Stimulated activated CD8-positive, alpha-beta memory T cell treated with anti-CD3 and anti-CD28 coated beads, Interleukin-4, amount 100 ng/mL, for 24 hours (primary cell): ENCODE data around the gene C3orf18.

Experiments used
- DNase-seq: peaks from one replicate; pipeline ENCODE4 v3.0.0-alpha.2; 2020; ENCODE audit warnings: low read depth

C3orf18 gene

DNA sequence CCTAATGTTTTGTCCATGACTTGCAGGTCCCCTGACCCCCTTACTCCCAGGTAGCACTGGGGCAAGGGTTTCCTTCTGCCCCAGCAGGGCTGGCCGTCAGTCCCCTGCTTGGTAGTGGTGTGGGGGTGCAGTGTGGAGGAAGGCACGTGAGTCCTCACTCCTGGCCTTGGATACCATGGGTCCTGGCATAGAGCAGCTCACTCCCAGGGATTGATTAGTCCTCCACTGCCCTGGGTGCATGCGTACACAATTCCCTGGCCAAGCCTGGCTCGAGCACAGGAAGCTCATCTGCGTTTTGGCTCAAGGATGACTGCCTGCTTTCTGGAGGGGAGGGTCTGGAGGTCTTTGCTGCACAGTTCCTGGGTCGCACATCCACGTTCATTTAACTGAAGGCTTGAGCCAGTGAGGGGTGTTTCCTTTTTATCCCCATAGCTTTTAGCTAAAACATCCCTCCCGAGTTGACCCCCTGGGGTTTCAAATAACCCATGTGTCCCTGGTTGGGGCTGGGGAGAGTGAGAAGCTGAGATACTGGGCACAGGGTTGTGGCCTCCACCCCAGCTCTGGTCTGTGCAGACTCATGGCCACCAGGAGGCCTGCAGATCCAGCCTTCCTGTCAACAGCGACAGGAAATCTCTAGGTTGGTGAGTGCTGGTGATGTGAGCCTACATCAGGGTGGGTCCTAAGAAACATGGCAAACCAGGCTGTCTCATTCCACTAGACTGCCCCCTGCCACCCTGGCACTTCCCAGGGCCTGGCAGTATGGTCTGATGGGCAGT, 13.3 kb upstream of the C3orf18 start:
- no peak for DNase-seq

DNA sequence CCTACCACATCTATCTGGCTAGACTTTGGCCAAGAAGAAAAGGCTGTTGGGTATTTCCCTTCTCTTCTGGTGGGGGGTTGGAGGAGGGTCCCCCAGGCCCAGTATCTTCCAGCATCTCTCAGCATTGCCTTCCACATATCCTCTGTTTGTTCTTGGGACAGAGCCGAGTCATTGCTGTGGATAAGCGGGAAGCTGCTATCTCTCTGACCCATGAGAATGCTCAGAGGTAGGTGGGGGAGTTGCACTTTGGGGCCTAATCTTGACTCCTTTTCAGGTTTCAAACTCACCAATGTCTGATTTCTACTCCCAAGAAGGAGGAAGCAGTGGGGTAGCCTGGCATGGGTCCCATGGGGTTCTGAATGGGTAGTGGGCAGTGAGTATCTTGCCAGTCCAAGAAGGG, 9.8 kb upstream of the C3orf18 start:
- no peak for DNase-seq

DNA sequence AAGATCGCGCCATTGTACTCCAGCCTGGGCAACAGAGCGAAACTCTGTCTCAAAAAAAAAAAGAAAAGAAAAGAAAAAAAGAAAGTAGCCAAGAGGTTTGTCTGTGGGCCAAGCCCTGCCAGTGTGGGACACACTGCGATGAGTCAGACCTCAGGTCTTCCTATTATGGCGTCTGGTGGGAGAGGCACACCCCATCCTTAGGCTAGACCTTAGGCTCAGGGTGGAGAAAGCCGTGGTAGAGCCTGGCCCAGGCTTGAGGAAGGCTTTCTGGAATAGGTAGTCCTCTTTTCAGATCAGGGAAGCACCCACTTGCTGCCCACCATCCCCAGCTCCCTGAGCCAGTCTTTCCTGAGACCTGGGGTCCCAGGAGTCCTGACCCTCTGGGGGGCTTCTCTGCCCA, 7.8 kb upstream of the C3orf18 start:
- DNase-seq: no peak

DNA sequence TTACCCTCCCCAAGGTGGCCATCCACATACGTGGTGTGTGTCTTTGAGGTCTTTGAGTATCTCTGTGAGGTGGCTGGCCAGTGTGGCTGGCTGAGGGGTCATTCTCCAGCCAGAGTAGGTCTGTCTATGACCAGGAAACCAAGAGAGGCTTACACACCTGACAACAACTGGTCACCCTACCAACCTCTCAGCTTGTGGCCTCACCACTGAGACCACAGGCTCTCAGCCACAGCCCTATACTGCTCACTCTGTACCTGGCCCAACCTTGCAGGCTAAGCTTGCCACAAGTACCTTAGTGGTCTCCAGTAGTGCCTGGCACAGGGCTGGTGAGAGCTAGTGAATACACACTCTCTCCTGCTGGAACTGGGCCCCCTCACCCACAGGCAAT, 6.9 kb upstream of the C3orf18 start:
- DNase-seq: no peak

- peak; percentile 66 for DNase-seq
These were observed 6.3 kb upstream of the C3orf18 start for GRCh38 chr3:50573566-50574443.

- peak; percentile 44 for DNase-seq
These were observed 5.3 kb upstream of the C3orf18 start for GRCh38 chr3:50572801-50573371.

DNA sequence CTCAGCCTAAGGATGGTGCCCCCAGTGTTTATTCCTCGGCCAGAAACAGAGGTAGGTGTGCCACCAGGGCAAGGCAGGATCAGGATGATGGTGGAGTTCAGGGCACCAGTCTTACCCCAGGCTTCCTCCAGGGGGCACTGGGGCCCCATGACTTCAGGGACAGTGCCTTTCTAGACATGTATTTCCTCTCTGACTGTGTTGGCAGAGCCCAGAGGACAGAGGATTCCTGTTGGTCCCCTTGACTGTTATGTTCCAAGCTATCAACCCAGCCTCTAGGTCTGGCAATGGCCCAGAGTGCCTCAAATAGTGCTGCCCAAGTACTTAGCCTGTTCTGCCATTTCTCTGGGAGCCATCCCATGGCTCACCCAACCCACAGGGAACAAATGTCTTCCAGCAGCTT, 4.6 kb upstream of the C3orf18 start:
- peak; percentile 71 for DNase-seq

DNA sequence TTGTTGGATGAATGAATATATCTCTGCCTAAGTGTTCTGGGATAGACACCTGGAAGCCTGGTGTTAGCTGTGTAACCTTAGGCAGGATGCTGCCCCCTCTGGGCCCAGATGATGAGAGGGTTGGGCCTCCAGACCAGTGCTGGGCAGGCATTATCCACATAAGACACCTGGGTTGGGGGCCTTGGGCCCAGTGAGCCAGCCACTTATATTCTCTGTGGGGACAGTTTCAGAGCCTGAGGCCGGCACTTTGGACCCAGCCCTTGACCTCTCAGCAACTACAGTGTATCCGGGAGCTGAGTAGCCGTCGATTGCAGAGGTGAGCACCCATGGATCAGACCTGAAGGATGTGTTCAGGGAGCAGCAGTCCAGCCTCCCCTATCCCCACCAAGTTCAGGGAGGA, 3.9 kb upstream of the C3orf18 start:
- DNase-seq: no peak

DNA sequence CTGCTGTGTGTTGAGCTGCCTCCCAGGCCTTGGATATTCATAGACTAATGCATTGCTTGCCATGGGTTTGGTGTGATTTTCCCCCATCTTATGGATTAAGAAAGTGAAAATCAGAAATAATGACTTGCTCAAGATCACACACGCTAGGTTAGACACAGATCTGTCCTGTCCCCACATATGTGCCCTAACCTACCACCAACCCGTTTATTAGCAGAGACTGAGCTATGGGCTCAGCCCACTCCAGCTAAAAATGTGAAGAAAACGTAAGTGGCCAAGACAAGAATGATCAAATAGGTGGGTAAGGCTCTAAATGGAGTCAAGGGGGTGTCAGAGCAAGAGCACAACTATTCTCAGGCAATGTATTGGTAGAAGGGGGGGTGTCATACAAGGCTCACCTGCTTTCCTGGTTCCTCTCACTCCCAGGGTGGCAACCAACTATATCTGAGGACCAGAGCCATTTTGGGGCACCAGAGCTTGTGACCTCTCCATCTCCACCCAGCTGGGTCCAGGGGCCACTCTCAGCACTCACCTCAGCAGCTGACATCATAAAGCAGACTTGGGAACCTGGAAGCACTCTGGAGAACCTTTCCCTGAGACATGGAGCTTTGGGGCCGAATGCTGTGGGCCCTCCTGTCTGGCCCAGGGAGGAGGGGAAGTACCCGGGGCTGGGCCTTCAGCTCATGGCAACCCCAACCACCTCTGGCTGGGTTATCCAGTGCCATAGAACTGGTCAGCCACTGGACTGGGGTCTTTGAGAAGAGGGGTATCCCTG, 3.1 kb upstream of the C3orf18 start:
- no peak for DNase-seq

- DNase-seq: peak; percentile 93
These were observed 1.6 kb upstream of the C3orf18 start, which contains the start of gene HEMK1 for GRCh38 chr3:50568947-50569749. HEMK1 (plus strand) TSS chr3:50569522; CDS start chr3:50571105, 1,583 bp downstream.

- DNase-seq: no peak
These were observed 549 bp downstream of the C3orf18 start for GRCh38 chr3:50567011-50567385.

GRCh38 chr3:50564321-50564720, 3.2 kb downstream of the C3orf18 start:
- no peak for DNase-seq

DNA sequence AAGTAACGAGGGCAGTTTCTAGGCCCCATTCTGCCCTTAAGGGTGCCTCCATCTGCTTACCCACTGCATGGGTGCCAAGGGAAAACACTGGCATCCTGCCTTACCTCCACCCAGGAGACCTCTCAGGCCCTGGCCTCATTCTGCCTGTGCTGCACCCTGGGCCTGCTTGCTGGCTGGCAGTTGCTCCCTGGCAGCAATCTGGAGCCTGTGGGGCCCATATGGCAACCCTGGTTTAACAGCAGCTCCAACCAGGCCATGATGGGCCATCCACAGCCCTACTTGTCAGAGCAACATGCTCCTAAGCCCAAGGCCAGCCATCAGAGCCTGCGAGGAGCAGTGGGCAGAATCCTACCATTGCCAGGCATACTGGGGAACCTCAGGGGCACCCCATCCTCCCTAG, 3.7 kb downstream of the C3orf18 start:
- no peak for DNase-seq

- no peak for DNase-seq
These were observed 4.7 kb downstream of the C3orf18 start for GRCh38 chr3:50562861-50563260.

- DNase-seq: no peak
These were observed 7.8 kb downstream of the C3orf18 start for GRCh38 chr3:50559702-50560101.

GRCh38 chr3:50557915-50558314, 9.6 kb downstream of the C3orf18 start:
- no peak for DNase-seq

GRCh38 chr3:50557106-50557505, 10.4 kb downstream of the C3orf18 start:
- DNase-seq: no peak

DNA sequence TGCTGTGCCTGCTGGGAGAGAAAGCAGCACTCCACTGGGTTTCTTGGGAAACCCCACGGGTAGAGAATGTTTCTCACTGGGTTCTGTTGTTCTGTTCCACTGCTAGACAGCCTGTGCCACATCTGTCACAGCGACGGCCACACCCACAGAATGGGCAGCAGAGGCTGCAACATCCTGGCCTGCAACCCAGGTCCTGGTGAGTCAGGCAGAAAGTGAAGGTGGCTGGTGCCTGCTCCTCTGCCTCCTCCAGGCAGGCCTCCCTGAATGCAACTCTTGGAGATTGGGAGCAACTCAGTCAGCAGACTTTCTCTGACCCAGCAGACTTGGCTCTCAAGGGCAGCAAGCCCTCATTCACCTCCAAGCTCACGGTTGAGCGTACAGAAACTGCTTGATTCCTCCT, 13.0 kb downstream of the C3orf18 start:
- DNase-seq: no peak

- no peak for DNase-seq
These were observed 14.9 kb downstream of the C3orf18 start for GRCh38 chr3:50552598-50552997.

DNA sequence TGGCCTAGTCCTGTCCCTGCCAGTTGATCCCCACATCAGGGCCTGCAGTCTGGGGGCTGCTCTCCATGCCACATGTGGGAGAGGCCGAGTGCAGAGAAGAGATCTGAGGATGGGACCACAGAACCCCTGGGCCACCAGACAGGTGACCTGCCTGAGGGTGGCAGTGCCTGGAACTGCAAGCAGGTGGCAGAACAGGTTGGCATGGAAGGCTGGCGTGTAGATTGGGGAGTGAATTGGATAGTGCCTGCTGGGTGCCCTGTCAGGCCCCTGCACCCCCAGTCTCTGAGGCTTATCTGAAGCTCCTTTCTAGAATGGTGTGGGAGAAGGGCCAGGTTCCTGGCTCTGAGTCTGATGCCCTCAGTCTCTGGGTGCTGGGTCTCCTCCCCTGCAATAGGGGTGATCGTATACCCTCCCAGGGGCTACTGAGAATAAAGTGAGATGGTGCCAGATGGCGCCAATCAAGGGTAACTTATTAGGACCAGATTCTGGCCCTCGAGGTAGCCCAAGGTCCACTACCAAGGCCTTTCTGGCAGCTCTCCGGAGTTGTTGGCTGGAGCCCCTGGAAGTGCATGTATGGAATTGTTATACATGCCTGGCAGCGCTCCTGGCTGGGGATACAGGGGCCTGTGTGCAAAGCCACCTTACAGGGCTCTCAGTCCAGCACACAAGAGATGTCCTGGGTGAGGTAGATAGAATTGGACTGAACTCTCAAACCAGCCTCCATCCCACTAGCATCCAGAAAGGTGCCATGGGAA, 15.7 kb downstream of the C3orf18 start:
- no peak for DNase-seq
